Breast epithelium (tissue), 4 donors: Measurements from ENCODE around the gene FATE1. TPM values are rescaled to one million over a fixed set of nuclear protein-coding genes. Genes with fewer than 3 reads are reported as not detected.

Experiments
- DNase-seq, 2 donors: peaks; one replicate each; pipeline ENCODE4 v3.0.0-alpha.2; 2019; ENCODE audit warnings: low spot score in 2 of 2
- H3K27ac ChIP-seq, 2 donors: fragments of 200-600 bp; sonication (generic) in 1 of 2; one replicate each; pipeline ENCODE4 v1.5.1; 2016 to 2019; ENCODE audit warnings: mild to moderate bottlenecking in 1 of 2
- H3K27me3 ChIP-seq, 2 donors: fragments of 200-600 bp; sonication (generic) in 1 of 2; one replicate each; pipeline versions ENCODE4 v1.5.1 to v1.6.0; 2017 to 2019; ENCODE audit warnings: control low read depth in 1 of 2, mild to moderate bottlenecking in 1 of 2
- H3K36me3 ChIP-seq: fragments of 200-600 bp; one replicate; pipeline ENCODE4 v1.5.1; 2019
- H3K4me1 ChIP-seq, 2 donors: fragments of 200-600 bp; sonication (generic); one replicate each; pipeline ENCODE4 v1.5.1; 2016 to 2019; ENCODE audit warnings: control low read depth in 1 of 2
- H3K4me3 ChIP-seq, 3 donors: fragments of 200-600 bp; sonication (generic); 1 replicate in 2 of 3; 2 replicates in 1 of 3; pipeline ENCODE4 v1.5.1; 2016 to 2019; ENCODE audit warnings: mild to moderate bottlenecking in 3 of 3, moderate library complexity in 2 of 3
- H3K9me3 ChIP-seq, 2 donors: fragments of 200-600 bp; sonication (generic) in 1 of 2; one replicate each; pipeline ENCODE4 v1.5.1; 2016 to 2019; ENCODE audit warnings: control low read depth in 1 of 2
- POLR2A ChIP-seq: fragments of 450-650 bp; IDR thresholded peaks from one replicate; pipeline ENCODE4 v1.6.1; 2016; ENCODE audit warnings: antibody characterized with exemption, mild to moderate bottlenecking, moderate library complexity
- POLR2AphosphoS5 ChIP-seq, 3 donors: sonication (generic); formaldehyde crosslinking; IDR thresholded peaks; one replicate each; pipeline ENCODE4 v1.6.1; 2017; ENCODE audit warnings: antibody characterized with exemption in 3 of 3
- intact Hi-C: fragments of 100-400 bp; cut with DNase I; formaldehyde crosslinking; loops from one replicate; pipeline ENCODE4 v1.15.1; 2023; ENCODE audit warnings: low total_unique reads
- total RNA-seq, 3 donors: library from RNA; depleted of rRNA; stranded (reverse); fragments of >200 nt; gene quantifications; one replicate each; pipeline ENCODE4 v1.1.0, GENCODE V29; 2016
- TF ChIP-seq, protein P1 (sequence below), 3 donors: fragments of 450-650 bp; IDR thresholded peaks; one replicate each; pipeline ENCODE4 v1.5.1; 2016 to 2017; ENCODE audit warnings: antibody characterized with exemption in 3 of 3, mild to moderate bottlenecking in 3 of 3, moderate library complexity in 3 of 3

FATE1 gene
- total RNA-seq, 3 donors from 2014 or later, result not detected

GRCh38 chrX:151687635-151688034 is 28.2 kb upstream of the FATE1 start:
- intact Hi-C loops, result no loop called here
- Histone ChIP-seq H3K27ac (no peak overlapping the region), H3K9me3 (no peaks in the 10 kb centered on the region), H3K4me3 (no peak overlapping the region), H3K4me1 (no peaks in the 10 kb centered on the region), H3K36me3 (no peaks in the 10 kb centered on the region), H3K27me3 (peaks cover 0 to 31% of the 10 kb centered on the region in 2 donors)
- DNase-seq, result no peak
- TF ChIP-seq POLR2A (no peak), POLR2AphosphoS5 (IDR thresholded peaks at IDR 0.05) (no peak)
- TF ChIP-seq, protein P1, sequence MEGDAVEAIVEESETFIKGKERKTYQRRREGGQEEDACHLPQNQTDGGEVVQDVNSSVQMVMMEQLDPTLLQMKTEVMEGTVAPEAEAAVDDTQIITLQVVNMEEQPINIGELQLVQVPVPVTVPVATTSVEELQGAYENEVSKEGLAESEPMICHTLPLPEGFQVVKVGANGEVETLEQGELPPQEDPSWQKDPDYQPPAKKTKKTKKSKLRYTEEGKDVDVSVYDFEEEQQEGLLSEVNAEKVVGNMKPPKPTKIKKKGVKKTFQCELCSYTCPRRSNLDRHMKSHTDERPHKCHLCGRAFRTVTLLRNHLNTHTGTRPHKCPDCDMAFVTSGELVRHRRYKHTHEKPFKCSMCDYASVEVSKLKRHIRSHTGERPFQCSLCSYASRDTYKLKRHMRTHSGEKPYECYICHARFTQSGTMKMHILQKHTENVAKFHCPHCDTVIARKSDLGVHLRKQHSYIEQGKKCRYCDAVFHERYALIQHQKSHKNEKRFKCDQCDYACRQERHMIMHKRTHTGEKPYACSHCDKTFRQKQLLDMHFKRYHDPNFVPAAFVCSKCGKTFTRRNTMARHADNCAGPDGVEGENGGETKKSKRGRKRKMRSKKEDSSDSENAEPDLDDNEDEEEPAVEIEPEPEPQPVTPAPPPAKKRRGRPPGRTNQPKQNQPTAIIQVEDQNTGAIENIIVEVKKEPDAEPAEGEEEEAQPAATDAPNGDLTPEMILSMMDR (IDR thresholded peaks at IDR 0.05), result no peak

DNA sequence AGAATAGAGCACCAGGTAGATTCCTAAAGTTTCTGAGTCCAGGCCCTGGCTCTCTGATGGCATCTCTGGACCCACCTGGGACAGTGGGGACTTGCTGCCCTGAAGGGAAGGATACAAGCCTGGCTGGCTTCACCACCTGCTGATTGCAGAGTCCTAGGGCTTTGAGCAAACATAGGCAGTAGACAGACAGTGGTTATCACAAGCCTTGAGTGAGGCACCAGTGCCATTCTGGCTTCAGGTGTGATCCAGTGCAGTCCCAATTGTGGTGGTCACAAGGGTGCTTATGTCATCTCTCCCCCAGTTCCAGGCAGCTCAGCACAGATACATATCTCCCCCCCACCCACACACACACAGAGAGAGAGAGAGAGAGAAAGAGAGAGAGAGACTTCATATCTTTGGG is 27.1 kb upstream of the FATE1 start:
- DNase-seq, result no peak
- intact Hi-C loops, result no loop called here
- TF ChIP-seq POLR2A (no peak), POLR2AphosphoS5 (IDR thresholded peaks at IDR 0.05) (no peak)
- TF ChIP-seq, protein P1 (IDR thresholded peaks at IDR 0.05), result no peak
- H3K4me1 ChIP-seq, result no peaks in the 10 kb centered on the region
- no peak overlapping the region for H3K4me3 ChIP-seq
- no peaks in the 10 kb centered on the region for H3K9me3 ChIP-seq
- H3K36me3 ChIP-seq, result no peaks in the 10 kb centered on the region
- peaks cover 0 to 32% of the 10 kb centered on the region in 2 donors for H3K27me3 ChIP-seq
- no peak overlapping the region for H3K27ac ChIP-seq

- no peak for DNase-seq
Observed at GRCh38 chrX:151692825-151693224, 23.0 kb upstream of the FATE1 start.

DNA sequence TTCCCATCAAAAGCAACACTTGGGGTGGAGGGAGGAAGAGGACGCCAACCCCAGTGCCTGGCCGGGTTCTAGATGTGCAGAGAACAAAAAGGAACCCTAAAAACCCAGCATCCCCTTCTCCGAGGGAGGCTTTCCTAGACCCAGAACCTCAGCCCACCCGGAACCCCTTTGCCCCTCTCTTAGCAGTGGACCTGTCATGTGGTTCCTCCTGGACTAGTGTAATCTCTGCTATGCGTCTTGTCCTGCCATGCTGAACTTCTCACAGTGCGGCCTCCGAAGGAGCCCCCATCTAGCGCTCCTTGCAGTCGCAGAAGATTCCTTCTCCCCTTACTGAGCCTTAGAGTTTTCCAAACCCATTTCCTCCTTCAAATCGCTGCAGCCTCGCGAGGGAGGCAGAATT is 21.7 kb upstream of the FATE1 start:
- H3K4me3 ChIP-seq, result no peak overlapping the region
- intact Hi-C loops, result no loop called here

More at GRCh38 chrX:151692825-151693224, 23.0 kb upstream of the FATE1 start:
- no peaks in the 10 kb centered on the region for H3K4me1 ChIP-seq
- H3K27me3 ChIP-seq, result peaks cover 0 to 50% of the 10 kb centered on the region in 2 donors
- no peaks in the 10 kb centered on the region for H3K9me3 ChIP-seq
- TF ChIP-seq, protein P1 (IDR thresholded peaks at IDR 0.05), result no peak
- no peak for TF ChIP-seq POLR2AphosphoS5 (IDR thresholded peaks at IDR 0.05)
- TF ChIP-seq POLR2A, result no peak
- intact Hi-C loops, result no loop called here
- H3K4me3 ChIP-seq, result no peak overlapping the region
- H3K27ac ChIP-seq, result no peak overlapping the region
- no peaks in the 10 kb centered on the region for H3K36me3 ChIP-seq

DNA sequence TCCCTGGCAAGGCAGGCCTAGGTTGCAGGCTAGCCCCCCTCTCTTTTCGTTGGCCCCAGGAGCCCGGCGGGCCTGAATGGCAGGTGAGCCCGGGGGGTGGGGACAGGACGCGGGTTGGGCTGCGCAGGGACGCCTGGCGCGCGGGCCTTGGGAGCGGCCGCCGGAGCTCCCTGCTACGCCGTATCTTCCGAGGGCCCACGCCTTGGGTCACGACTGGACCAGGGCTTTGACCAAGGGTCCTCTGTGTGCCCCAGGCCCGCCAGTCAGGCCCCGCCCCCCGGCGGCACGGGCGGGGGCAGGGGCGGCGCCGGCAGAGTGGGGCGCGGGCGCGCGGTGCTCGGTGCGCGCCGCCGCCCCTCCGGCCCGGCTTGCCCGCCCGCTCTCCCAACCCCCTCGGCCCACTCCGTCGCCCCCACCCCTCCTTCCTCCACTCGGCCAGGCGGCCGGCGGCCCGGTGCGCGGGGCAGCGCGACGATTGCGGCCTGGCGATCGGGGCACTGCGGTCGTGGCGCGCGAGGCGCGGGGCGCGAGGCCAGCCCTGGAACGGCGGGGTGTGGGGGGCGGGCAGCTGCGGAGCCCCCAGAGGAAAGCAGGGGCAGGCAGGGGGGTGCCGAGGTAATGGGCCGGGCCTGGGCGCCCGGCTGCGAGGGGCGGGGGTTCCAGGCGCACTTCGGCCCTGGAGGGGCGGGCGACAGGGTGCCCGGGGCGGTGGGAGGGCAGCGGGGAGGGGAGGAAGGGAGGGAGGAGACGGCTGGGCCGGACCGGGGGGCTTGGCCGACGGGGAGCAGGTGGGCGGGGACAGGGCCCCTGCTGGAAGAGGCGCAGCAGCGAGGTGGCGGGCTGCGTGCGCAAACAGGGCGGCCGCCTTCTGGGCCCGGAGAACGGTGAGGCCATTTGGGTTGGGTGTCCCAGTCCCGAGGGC is 20.9 kb upstream of the FATE1 start, which contains the start of gene PRRG3:
Gene PRRG3 (plus strand): TSS at position 798 of the 922 bp plus-strand sequence. CDS start 3,357 bp downstream, outside the sequence.
- Histone ChIP-seq H3K27ac (peak within 1 kb of the TSS; percentile 45 to 69), H3K4me3 (peak within 1 kb of the TSS; percentile 31 to 61 (median 50)), H3K36me3 (no peaks in the 10 kb centered on the region), H3K9me3 (no peaks in the 10 kb centered on the region), H3K4me1 (no peaks in the 10 kb centered on the region), H3K27me3 (peaks cover 0 to 47% of the 10 kb centered on the region in 2 donors)
- TF ChIP-seq POLR2A, result no peak
- no peak for TF ChIP-seq POLR2AphosphoS5 (IDR thresholded peaks at IDR 0.05)
- TF ChIP-seq, protein P1 (IDR thresholded peaks at IDR 0.05), result no peak
- intact Hi-C loops, result no loop called here
- no peak for DNase-seq

More for the DNA sequence above, 21.7 kb upstream of the FATE1 start:
- Histone ChIP-seq H3K36me3 (no peaks in the 10 kb centered on the region), H3K27me3 (peaks cover 0 to 50% of the 10 kb centered on the region in 2 donors), H3K9me3 (no peaks in the 10 kb centered on the region), H3K4me1 (no peaks in the 10 kb centered on the region), H3K27ac (no peak overlapping the region)
- DNase-seq, result no peak
- TF ChIP-seq POLR2A, result no peak
